Stimulated activated CD8-positive, alpha-beta memory T cell treated with anti-CD3 and anti-CD28 coated beads, Interleukin-4, amount 100 ng/mL, for 24 hours (primary cell): ENCODE results near the gene PIAS2.
"Not testable (repeated sequence)": the region's sequence is repeated elsewhere in the genome, so short reads cannot be mapped to it uniquely, and the experiment has no call there.

Source experiments
- DNase-seq: peaks from one replicate; pipeline ENCODE4 v3.0.0-alpha.2; 2020; ENCODE audit warnings: low read depth

Gene PIAS2

GRCh38 chr18:46830633-46831032 lies 86.7 kb downstream of the PIAS2 start:
- no peak for DNase-seq

DNA sequence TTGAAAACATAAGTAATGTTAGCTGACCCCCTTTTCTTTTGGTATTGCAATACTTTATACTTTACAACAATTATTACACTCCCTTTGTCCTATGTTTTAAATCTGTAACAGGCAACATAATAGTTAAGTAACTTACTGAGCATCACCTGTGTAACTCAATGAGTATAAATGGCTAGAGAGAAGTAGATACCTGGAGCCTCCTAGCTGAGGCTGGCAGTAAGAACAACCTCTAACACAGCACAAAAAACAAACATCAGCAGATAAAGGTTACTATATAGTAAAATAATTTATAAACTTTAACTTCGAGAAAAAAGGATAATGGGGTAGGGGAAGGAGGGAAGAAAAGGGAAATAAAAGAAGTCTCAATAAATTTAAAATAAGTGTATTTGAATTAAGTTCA lies 87.4 kb downstream of the PIAS2 start:
- DNase-seq = no peak

DNA sequence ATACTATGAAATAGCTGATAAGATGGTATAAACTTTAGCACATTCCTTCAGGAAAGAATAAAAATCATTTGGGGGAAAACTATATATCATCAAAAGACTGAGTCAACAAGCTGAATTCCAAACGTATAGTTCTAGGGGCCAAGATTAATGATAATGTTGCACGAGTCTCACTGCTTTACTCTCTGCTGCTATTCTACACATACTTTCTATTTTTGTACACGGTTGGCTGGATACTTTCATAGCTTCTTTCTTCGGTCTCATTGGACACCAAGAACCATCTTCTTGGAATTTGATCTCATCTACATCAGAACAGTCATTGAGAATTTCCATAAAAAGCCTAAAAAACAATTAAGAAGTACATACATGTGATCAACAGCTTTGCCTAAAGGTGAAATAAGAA lies 87.8 kb downstream of the PIAS2 start:
- no peak for DNase-seq

- no peak for DNase-seq
These were observed 95.2 kb downstream of the PIAS2 start for GRCh38 chr18:46821856-46822711.

DNA sequence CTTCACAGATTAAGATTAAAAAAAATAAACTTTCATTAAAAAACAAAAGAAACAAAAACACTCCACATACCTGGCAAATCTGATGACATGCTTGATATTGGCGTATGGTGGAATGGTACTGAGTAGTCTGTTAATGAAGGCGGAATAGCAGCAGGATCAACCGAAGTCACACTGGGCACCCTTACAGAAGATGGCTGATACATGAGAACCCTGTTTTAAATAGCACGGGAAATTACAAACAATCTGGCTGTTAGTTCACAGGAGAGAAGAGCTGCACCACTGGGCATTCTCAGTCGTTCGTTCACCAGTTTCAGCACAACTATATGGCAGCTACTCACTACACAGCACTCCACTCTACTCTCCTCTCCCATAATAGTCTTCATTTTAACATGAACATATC lies 96.4 kb downstream of the PIAS2 start:
- no peak for DNase-seq

- DNase-seq = no peak
These were observed 101.6 kb downstream of the PIAS2 start for GRCh38 chr18:46815661-46816060.

- no peak for DNase-seq
These were observed 102.9 kb downstream of the PIAS2 start for GRCh38 chr18:46814399-46814798.

- DNase-seq = no peak
These were observed 105.0 kb downstream of the PIAS2 start for GRCh38 chr18:46812311-46812710.

GRCh38 chr18:46810481-46811000 lies 106.8 kb downstream of the PIAS2 start:
- DNase-seq = no peak

DNA sequence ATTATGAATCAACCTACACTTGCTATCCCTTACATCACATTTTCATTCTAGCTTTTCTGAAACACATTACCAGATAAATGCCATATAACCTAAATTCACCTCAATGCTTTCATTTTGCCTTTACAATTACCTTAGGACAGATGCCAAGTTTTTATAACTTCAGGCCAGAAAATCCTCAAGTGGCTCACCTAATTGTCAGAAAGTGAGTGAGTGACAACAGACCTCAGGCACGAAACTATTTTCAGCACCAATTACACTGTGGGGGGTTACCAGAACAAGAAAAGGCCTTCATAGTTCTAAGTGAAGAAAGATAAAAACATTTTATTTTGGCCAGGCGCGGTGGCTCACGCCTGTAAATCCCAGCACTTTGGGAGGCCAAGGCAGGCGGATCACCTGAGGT lies 108.2 kb downstream of the PIAS2 start:
- DNase-seq = no peak

DNA sequence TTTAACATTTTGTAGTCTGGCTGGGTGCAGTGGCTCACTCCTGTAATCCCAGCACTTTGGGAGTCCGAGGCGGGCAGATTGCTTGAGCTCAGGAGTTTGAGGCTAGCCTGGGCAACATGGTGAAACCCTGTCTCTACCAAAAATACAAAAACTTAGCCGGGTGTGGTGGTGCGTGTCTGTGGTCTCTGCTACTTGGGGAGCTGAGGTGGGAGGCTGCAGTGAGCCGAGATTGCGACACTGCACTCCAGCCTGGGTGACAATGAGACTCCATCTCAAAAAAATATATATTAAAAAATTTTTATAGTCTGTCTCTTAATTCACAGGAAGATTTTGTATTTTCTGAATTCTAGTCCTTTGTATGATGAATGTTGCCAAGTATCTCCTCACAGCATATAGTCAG lies 121.4 kb downstream of the PIAS2 start:
- DNase-seq = not testable (repeated sequence)

- no peak for DNase-seq
These were observed 122.7 kb downstream of the PIAS2 start for GRCh38 chr18:46794607-46795006.

DNA sequence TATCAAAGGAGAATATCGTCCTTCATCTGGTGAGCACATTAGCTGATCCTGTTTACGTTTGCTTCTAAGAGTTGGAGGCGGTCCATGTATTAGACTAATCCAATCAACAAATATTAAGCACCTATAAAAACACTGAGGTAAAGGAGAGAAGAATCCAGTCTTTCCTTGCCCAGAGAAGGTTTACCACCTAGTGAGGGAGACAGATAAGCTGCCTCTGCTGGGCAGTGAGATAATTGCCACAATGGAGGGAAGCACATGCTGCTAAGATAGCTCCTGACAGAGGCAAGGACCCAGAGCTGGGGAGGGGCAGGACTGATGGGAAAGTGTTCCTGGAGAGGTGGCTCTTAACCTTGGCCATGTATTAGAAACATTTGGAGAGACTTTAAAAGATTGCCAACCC lies 123.7 kb downstream of the PIAS2 start:
- DNase-seq = no peak

DNA sequence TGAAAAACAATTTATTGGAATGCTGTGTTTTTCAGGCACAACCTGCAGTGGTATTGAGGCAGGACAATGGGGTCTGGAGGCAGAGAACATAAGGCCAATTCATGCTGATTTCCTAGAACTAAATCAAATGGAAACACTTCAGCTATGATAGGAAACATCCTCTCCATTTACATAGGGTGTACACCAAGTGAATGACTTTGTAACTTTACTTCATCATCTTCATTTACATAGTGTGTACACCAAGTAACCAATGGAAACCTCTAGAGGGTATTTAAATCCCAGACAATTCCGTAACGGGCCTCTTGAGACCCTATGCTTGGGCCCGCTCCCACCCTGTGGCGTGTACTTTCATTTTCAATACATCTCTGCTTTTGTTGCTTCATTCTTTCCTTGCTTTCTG lies 128.2 kb downstream of the PIAS2 start:
- DNase-seq = no peak

DNA sequence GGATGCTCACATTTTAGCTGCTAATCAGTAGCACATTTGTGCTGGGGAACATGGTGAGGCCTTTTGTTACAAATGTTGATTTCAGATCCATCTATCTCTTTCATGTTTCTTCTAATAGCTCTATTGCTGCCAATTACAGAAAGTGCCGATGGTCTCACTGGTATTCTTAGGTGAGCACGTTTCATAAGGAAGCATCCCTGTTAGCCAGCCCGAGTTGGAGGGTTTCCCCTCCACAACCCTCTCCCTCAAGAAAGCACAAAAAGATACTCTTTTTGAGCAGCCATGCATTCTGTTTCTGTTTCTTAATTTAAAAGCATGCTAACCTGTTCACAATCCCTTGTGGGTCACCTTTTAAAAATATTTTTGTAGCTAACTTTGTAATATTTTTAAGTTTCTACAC lies 129.6 kb downstream of the PIAS2 start:
- no peak for DNase-seq

- no peak for DNase-seq
These were observed 144.9 kb downstream of the PIAS2 start for GRCh38 chr18:46772357-46772756.

GRCh38 chr18:46771141-46771540 lies 146.2 kb downstream of the PIAS2 start:
- DNase-seq = no peak

DNA sequence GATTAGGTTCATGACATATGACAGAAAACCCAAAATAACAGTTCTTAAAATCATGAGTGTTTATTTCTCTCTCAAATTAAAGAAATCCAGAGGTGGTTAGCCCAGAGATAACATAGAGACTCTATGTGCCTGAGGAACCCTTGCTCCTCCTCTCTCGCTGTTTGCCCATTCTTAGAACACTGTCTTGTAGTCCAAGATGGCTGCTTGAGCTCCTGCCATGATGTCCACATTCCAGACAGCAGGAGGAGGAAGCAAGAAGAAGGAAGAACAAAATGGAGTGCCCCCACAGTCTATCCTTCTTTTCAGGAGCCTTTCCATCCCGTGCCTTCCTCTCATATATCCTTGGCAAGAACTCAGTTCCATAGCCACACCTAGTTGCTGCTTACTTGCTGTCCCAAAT lies 146.6 kb downstream of the PIAS2 start:
- no peak for DNase-seq

DNA sequence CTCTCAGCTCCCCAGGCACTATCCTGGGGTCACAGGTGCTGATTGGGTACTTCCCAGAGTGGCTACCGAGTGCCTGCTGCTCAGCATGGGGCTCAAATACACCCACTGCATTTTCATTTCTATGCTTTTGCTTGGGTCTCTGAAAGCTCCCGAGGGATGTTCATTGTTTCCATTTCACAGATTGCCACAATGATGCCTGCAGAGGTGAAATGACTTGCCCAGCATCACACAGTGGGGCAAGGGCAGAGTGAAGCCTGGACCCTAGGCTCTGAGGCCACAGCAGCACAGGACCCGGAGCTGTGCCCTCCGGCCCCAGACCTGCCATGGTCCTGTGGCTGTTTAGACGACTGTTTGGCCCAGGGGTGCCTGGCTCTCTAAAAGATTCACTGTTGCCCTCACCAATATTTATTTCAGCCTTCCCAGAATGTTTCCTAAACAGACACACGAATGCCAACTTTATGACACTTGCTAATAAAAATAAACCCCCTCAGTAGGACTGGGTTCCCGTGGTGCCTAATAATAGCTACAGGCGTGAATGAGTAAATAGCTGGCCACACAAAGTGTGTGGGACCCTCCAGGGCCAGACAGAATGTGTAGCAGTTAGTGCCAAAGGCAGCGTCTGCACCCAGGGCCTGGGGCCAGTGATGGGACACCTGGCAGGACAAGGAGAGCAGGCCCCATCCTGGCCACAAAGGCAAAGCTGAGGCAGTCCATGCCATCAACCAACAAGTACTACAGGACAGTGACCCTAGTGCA lies 149.0 kb downstream of the PIAS2 start:
- no peak for DNase-seq

GRCh38 chr18:46767217-46767616 lies 150.1 kb downstream of the PIAS2 start:
- DNase-seq = no peak

GRCh38 chr18:46764586-46764985 lies 152.7 kb downstream of the PIAS2 start:
- DNase-seq = no peak

- DNase-seq = no peak
These were observed 156.1 kb downstream of the PIAS2 start for GRCh38 chr18:46761059-46761769.

DNA sequence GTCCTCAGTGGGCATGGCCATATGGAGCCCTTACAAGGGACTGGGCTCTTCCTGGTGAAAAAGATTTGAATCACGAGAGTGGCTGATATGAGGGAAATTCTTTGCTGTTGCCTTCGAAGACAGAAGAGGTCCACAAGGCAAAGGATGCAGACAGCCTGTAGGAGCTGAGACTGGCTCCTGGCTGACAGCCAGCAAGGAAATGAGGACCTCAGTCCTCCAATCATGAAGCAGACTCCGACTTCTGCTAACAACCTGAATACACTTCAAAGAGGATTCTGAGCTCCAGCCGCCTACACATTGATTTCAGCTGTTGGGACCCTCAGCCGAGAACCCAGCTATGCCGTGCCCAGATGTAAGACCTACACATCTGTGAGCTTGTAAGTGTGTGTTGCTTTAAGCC lies 157.4 kb downstream of the PIAS2 start:
- no peak for DNase-seq
